HUES6 (cell line): ENCODE results near the gene TMC2.

Source experiments
- H3K27ac ChIP-seq: 2 replicates; pipeline ENCODE4 v1.7.0; 2013; ENCODE audit warnings: low read depth, mild to moderate bottlenecking, low read length, inconsistent platforms
- H3K27me3 ChIP-seq: 2 replicates; pipeline ENCODE4 v1.6.1; 2013; ENCODE audit warnings: low read length; ENCODE audit not compliant: control insufficient read depth, insufficient read depth
- H3K36me3 ChIP-seq: 2 replicates; pipeline ENCODE4 v1.6.1; 2013; ENCODE audit warnings: low read length; ENCODE audit not compliant: control insufficient read depth, insufficient read depth
- H3K4me1 ChIP-seq: 2 replicates; pipeline ENCODE4 v1.6.1; 2013; ENCODE audit warnings: low read length; ENCODE audit not compliant: control insufficient read depth, insufficient read depth
- H3K4me3 ChIP-seq: 2 replicates; pipeline ENCODE4 v1.5.1; 2013; ENCODE audit warnings: low read depth, low read length
- H3K9ac ChIP-seq: one replicate; pipeline ENCODE4 v1.6.1; 2013; ENCODE audit warnings: mild to moderate bottlenecking, low read length
- H3K9me3 ChIP-seq: 2 replicates; pipeline ENCODE4 v1.6.1; 2013; ENCODE audit warnings: low read depth, low read length; ENCODE audit not compliant: control insufficient read depth, insufficient read depth

The TMC2 gene

DNA sequence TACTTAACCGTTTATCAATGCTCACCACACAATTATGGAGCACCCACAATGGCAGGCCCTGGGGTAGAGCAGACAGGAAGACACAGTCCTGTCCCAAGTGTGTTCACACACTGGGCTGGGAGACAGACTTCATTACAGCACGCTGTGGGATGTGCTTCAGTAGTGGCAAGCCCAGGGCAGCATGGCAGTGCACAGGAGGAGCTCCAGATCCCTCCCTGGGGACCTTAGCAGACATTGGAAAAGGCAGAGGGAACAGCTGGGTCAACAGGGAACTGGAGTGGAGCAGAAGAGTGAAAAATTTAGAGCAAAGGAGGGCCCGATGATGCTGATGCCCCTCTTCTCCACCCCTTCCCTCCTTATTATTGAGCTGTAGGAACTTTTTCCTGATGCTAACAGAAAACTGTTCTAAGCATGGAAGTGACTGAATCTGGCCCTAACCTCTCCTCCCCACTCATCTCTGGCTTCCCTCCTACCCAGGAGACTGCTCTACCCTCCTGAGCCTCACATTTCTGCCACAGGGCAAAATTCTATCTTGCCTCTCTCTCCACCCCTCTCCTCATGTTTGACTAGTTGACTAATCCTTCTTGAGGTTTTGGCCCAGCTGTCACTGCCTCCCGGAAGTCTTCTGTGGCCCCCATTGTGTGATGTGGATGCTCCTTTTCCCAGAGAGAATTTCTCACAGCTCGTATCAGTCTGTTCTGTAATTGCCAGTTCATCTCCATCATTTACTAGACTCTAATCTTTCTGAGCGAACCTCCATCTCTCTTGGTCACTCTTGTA is 74.8 kb downstream of the TMC2 start:
- H3K27me3 ChIP-seq: peaks cover 18% of the 10 kb centered on the region; the same call in 1 of the 2 replicates
- H3K36me3 ChIP-seq: no peaks in the 10 kb centered on the region
- no peak overlapping the region for H3K27ac ChIP-seq
- no peak overlapping the region for H3K4me3 ChIP-seq
- no peaks in the 10 kb centered on the region for H3K4me1 ChIP-seq
- no peak overlapping the region for H3K9ac ChIP-seq
- H3K9me3 ChIP-seq: peaks cover 10% of the 10 kb centered on the region

DNA sequence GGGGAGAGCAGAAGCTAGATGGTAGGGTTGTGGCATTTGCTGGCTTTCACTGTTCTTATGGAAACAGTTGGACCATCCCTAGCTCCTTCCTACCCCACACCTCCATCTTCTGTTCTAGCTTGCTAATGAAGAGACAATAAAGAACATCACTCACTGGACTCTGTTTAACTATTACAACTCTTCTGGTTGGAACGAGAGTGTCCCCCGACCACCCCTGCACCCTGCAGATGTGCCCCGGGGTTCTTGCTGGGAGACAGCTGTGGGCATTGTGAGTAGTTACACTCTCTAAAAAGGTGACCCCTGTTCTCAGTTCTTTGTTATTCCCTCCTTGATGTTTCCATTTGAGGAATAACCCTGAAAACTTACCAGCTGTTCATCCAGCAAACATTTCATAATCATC is 75.7 kb downstream of the TMC2 start:
- Histone ChIP-seq H3K4me1 (no peaks in the 10 kb centered on the region), H3K9me3 (peaks cover 5% of the 10 kb centered on the region), H3K9ac (no peak overlapping the region), H3K36me3 (no peaks in the 10 kb centered on the region), H3K27ac (no peak overlapping the region), H3K4me3 (no peak overlapping the region), H3K27me3 (peaks cover 22% of the 10 kb centered on the region; the same call in 1 of the 2 replicates)

GRCh38 chr20:2616634-2617033 is 80.3 kb downstream of the TMC2 start:
- Histone ChIP-seq H3K9me3 (no peaks in the 10 kb centered on the region), H3K27ac (no peak overlapping the region), H3K36me3 (no peaks in the 10 kb centered on the region), H3K4me3 (no peak overlapping the region), H3K9ac (no peak overlapping the region), H3K27me3 (peaks cover 15% of the 10 kb centered on the region; the same call in 1 of the 2 replicates), H3K4me1 (no peaks in the 10 kb centered on the region)

DNA sequence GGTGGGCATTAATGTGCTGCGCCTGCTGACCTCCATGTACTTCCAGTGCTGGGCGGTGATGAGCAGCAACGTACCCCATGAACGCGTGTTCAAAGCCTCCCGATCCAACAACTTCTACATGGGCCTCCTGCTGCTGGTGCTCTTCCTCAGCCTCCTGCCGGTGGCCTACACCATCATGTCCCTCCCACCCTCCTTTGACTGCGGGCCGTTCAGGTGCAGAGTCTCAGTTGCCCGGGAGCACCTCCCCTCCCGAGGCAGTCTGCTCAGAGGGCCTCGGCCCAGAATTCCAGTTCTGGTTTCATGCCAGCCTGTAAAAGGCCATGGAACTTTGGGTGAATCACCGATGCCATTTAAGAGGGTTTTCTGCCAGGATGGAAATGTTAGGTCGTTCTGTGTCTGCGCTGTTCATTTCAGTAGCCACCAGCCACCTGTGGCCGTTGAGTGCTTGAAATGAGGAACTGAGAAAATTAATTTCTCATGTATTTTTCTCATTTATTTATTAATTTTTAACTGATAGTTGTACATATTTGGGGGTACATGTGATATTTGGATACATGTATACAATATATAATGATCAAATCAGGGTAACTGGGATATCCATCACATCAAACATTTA is 80.8 kb downstream of the TMC2 start:
- Histone ChIP-seq H3K4me1 (no peaks in the 10 kb centered on the region), H3K27me3 (peaks cover 11% of the 10 kb centered on the region; the same call in 1 of the 2 replicates), H3K9ac (no peak overlapping the region), H3K27ac (no peak overlapping the region), H3K9me3 (no peaks in the 10 kb centered on the region), H3K36me3 (no peaks in the 10 kb centered on the region), H3K4me3 (no peak overlapping the region)

DNA sequence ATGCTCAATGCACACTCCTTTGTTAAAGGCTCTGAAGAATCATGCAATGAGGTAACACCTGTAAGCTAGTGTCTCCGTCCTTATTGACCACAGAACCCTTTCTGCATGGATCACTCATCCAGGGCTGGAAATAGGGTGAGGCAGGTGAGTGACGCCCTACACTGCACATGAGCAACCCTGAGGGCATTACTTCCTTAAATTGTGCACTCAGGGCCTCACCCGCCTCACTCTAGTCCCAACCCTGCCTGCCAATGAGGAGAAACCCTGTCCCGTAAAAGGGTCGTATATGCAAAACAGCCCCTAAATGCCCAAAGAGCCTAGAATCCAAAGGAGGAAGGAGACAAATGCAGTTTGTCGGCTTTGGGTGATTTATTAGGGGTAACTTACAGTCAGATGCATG is 82.4 kb downstream of the TMC2 start:
- no peaks in the 10 kb centered on the region for H3K9me3 ChIP-seq

DNA sequence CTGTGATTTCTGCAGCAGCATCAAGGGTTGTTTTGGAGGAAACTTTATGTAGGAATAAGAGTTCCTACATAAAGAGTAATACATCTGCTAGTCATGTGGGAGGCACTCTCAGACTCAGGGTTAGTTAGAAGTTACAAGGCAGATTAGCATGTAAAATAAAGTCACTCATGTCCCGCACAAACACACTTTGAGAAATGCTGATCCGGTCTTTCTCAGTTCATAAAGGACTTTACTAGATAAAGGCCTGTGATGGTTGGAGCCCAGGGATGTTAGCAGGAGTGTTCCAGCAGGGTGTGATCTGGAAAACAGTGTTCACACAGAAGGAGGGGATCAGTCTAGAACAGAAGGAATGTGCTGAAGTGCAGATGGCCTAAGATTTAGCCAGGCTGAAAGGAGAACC is 83.0 kb downstream of the TMC2 start:
- Histone ChIP-seq H3K27ac (no peak overlapping the region), H3K27me3 (peaks cover 7% of the 10 kb centered on the region; the same call in 1 of the 2 replicates)

More for the DNA sequence above, 82.4 kb downstream of the TMC2 start:
- H3K9ac ChIP-seq: no peak overlapping the region
- H3K27me3 ChIP-seq: peaks cover 5% of the 10 kb centered on the region; the same call in 1 of the 2 replicates
- H3K4me1 ChIP-seq: no peaks in the 10 kb centered on the region
- H3K36me3 ChIP-seq: no peaks in the 10 kb centered on the region
- H3K27ac ChIP-seq: no peak overlapping the region
- no peak overlapping the region for H3K4me3 ChIP-seq

GRCh38 chr20:2619961-2620595 is 83.7 kb downstream of the TMC2 start:
- Histone ChIP-seq H3K9me3 (no peaks in the 10 kb centered on the region; the same call in 1 of the 2 replicates), H3K4me1 (no peaks in the 10 kb centered on the region), H3K4me3 (no peak overlapping the region), H3K36me3 (no peaks in the 10 kb centered on the region), H3K9ac (no peak overlapping the region), H3K27ac (no peak overlapping the region), H3K27me3 (peaks cover 7% of the 10 kb centered on the region; the same call in 1 of the 2 replicates)

More for the DNA sequence above, 83.0 kb downstream of the TMC2 start:
- H3K9ac ChIP-seq: no peak overlapping the region
- H3K9me3 ChIP-seq: no peaks in the 10 kb centered on the region
- no peak overlapping the region for H3K4me3 ChIP-seq
- no peaks in the 10 kb centered on the region for H3K36me3 ChIP-seq
- no peaks in the 10 kb centered on the region for H3K4me1 ChIP-seq

- Histone ChIP-seq H3K4me3 (no peak overlapping the region), H3K27ac (no peak overlapping the region), H3K9ac (no peak overlapping the region), H3K27me3 (peaks cover 2% of the 10 kb centered on the region; the same call in 1 of the 2 replicates), H3K4me1 (no peaks in the 10 kb centered on the region), H3K9me3 (peaks cover 10% of the 10 kb centered on the region; the same call in 1 of the 2 replicates), H3K36me3 (no peaks in the 10 kb centered on the region)
These were observed 87.8 kb downstream of the TMC2 start for GRCh38 chr20:2624190-2624589.

DNA sequence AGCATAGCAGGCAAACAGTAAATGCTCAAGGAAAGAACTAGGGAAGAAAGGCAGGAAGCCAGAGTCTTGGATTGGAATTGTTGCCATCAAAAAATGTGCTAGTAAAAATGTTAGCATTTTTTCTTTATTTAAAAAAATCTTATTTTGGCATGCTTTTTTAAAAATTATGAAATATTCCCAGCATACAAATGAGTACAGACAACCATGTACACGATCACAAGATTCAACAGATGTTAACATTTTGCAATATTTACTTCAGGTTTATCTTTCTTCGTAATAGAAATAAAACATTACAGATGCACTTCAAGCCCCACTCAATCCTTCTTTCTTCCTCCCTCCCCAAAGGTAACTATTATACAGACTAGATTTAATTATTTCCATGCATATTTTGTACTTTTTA is 88.7 kb downstream of the TMC2 start:
- Histone ChIP-seq H3K9me3 (peaks cover 10% of the 10 kb centered on the region; the same call in 1 of the 2 replicates), H3K36me3 (no peaks in the 10 kb centered on the region), H3K27ac (no peak overlapping the region), H3K9ac (no peak overlapping the region), H3K4me1 (no peaks in the 10 kb centered on the region), H3K4me3 (no peak overlapping the region), H3K27me3 (0 out of 2 replicates have a peak, but pooled peaks cover 2% of the 10 kb centered on the region)

DNA sequence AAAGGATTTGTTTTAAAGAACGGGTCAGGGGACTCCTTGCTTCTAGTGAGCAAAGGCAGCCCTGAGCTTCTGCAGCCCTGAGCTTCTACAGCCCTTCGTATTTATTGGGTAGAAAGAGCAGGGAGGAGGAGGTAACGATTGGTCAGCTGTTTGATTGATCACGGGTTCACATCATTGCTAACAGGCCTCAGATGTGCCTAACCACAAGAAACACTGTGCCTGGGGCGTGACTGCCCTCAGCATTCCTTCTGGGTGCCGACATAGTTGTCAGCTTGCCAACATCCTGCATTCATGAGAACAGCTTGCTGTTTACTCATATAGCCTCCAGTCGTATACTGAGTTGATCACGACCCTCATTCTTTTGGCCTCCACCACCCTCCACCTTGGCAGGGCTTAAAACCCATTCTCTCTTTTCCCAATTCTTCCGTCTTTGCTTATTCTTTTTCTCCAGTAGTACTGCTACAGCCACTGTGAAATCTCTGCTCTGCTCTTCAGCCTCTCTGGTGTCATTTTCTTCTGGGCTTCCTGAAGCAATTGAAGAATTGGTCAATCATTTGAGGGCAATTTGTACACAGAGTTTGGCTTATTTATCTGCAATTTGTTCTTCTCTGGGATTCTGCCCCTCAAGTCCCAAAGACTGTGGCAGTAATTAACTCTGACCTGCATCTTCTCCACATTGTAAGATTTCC is 90.6 kb downstream of the TMC2 start:
- Histone ChIP-seq H3K9me3 (peaks cover 10% of the 10 kb centered on the region; the same call in 1 of the 2 replicates), H3K36me3 (no peaks in the 10 kb centered on the region), H3K4me3 (no peak overlapping the region), H3K4me1 (no peaks in the 10 kb centered on the region), H3K9ac (no peak overlapping the region), H3K27ac (no peak overlapping the region), H3K27me3 (0 out of 2 replicates have a peak, but pooled peaks cover 2% of the 10 kb centered on the region)
